Inflammatory macrophage (primary cell): ENCODE data around the gene CCDC171.

Source experiments
- DNase-seq, 2 donors: peaks; one replicate each; pipeline ENCODE4 v3.0.0-alpha.2; 2020 to 2022

Gene CCDC171

DNA sequence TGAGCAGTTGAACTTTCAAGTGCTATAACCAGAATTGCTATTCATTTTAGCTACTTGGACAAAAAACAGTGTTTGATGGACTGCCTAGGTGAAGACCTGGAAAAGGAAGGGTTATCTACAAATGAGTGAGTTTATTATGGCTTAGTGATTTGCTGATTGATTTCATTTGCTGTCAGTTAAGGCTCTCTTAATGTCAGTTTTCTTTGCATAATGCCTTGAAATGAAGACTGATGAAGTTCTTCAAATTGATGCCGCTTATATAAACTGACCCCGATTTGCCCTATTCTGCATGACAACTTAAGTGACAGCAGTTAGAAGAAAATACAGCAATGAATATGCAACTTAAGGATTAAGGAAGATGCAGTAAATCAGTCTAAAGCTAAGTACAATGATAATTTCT, 332.6 kb downstream of the CCDC171 start:
- no peak for DNase-seq

DNA sequence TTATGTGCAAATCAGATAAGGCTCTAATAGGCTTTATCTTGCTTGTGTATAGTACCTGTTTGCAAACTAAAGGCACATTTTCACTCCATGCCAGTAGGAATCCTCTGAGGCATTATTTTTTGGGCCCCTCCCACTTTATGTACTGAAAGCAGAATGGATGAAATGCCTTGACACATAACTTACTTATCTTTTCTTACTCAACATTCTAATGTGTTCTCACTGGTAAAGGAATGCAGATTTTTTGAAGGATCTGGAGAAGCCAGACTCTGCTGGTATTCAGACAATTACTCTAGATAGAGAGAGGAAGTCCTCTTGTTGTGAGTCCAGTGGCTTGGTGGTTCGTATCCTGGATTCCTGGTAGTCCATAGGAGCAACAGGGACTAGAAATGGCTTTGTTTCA, 336.7 kb downstream of the CCDC171 start:
- DNase-seq, result no peak

DNA sequence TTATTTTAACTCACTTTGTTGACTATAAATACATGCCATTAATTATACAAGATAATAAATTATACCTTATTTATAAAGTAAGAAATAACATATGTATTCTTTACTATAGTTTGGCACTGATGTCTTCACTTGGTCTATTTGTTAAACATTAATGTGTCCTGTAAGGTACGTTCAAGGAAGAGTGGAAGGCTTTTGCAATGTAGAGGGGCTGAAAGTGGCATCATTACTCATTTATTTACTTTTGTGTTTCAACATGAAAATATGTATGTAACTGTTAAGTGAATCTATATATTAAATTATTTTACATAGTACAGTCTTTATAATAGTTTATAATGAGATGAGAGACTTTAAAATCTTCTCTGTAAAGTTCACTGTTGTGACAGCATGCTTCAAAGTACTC, 348.7 kb downstream of the CCDC171 start:
- no peak for DNase-seq

DNA sequence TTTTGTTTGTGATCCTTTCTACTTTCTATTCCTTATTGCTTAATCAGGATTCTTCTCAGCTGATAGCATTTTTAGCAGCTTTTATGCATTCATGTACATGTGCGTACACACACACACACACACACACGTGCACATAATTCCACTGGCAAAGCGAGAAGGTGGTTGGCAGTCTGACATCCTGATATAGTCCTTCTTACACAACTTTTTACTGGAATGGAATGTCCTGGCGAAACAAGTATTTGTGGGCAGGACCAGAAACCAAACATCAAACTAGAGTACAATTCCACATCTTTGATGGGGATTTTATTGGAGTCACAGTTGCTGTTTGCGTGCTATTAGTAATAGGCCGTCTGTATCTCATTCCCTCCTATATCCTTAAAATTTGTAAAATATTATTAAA, 356.5 kb downstream of the CCDC171 start:
- no peak for DNase-seq

DNA sequence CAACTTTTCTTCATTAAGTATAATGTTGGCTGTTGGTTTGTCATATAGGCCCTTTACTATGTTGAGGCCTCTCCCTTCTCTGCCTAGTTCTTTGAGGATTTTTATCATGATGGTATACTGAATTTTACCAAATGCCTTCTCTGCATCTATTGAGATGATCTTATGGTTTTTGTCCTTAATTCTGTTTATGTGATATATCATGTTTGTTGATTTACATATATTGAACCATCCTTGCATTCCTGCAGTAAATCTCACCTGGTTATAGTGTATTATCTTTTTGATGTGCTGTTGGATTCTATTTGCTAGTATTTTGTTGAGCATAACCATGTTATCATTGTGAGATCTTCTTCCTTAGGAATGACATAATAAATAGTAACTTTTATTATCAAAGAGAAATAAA, 362.9 kb downstream of the CCDC171 start:
- no peak for DNase-seq

DNA sequence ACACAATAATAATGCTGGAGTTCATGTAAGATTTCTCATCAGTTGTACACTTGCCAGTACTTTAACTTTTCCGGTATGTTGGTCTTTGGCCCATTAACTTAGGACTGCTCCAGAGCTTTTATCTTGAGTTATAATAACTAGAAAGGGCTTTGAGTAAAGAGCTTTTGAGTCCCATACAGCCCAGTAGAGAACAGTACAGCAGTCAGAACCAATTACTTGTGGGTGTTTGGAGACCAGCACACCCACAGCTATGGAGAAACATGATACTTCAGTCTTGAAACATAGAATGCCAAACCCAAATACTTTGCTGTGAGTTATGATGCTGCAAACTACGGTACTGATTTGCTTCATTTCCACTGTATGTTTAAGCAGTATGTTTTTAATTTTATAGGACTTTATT, 374.3 kb downstream of the CCDC171 start:
- DNase-seq, result no peak

DNA sequence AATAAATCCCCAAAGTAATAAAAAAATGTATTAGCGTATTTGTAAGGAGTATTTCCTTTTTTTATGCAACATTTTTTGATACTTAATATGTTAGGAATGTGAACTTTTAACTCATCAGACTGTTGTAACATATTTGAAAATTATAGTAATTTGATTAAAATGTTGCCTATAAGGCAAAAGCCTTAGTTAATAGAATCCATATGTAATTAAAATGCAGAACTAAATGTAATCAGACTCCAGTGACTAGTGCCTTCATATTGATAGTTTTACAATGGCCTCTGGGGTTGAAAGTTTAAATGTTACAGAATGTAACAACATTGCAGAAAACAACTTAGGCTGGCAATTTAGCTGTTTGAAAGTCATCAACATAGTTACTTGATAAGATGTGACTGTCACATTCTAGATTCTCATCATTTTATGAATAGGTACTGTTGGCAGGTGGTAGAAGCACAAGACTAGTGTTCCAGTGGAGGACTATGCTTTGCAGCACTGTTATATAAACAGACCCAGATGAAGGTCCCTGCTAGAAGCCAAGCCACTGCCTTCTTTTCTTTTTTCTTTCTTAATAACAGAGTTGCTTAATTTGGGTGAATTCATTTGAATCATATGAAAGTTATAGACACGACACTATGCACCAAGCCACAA, 382.9 kb downstream of the CCDC171 start:
- no peak for DNase-seq

DNA sequence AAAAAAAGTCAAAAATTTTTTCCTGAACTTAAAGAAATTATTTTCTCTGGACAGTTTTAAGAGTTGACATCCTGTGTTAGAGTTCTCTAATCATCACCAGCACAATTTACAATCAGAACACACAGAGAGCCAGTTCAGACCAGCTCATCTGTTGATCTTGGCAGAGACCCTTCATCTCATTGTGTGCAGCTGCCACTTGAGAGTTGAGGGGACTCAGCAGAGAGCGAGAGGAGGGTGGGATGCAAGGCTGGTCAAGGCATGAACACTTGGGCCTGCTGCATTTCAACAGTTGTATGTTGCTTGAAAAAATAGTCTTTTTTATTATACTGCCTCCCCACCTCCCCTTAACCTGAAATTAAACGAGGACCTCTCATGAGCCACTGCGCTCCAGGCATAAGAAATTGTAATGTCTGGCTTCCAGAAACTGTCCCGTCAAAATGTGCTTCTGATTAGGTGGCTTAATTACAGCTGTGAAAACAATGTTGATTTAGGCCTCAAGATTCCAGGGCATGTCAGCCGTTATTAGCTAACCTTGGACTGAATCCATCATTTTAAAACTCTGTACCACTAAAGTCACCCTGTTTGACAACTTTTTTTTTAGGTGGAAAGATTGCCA, 383.6 kb downstream of the CCDC171 start:
- DNase-seq, result no peak

DNA sequence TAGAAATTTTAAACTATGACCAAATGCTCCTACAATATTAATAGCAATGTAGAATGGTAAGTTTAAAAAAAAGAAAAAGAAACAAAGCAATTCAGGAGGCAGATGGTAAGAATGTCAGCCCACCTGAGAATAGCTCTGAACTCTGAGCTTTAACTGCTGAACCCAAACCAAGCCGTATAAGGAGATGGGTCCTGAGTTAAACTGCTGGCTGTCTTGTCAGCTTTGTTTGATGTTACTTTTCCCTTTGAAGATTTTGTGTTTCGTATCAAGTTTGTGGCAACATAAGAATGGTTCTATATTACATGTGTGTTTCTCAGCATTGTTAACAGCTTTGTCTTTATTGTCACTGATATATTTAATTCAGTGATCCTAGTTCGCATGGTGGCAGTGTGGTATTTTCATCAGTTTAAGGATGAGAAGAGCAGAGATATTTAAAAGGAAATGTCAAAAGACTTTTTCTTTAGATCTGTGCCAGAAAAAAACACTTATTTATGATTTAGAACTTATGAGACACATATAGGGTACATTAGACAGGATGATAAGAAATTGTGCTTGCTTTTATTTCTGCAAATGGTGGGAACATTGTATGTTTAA, 390.1 kb downstream of the CCDC171 start:
- no peak for DNase-seq

DNA sequence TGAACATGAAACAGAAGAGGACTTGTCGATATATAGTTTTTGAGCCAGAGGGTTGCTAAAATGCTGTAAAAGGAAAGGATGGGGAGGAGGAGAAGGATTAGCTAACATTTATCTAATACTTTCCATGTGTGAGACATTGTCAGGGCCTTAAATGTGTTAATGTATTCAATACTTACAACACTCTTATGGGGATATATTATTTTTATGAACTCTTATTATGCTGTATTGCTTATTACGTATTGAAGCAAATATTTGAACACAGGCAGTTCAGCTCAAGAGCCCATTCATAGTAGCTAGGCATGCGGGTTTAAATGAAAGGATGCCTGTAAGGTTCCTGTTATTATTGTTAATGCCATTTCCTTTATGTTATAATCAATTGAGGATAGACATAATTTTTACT, 391.5 kb downstream of the CCDC171 start:
- no peak for DNase-seq

DNA sequence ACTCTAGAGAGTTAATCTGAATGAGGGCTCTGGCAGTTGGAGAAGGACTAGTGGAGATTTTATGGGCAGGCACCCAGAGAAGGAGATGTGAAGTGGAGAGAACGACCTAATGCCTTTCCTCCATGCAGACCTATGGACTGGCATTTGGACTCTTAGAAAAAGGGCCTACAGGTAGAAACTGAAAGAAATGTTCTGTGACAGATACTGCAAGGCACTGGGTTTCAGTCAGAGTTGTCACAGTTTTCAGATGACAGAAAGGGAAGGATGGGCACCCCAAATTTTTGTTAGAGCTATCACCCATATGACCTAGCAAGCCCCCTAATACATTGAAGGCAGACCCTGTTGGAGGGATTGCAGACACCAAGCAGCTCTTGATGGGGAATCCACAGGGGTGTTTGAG, 406.8 kb downstream of the CCDC171 start:
- no peak for DNase-seq

DNA sequence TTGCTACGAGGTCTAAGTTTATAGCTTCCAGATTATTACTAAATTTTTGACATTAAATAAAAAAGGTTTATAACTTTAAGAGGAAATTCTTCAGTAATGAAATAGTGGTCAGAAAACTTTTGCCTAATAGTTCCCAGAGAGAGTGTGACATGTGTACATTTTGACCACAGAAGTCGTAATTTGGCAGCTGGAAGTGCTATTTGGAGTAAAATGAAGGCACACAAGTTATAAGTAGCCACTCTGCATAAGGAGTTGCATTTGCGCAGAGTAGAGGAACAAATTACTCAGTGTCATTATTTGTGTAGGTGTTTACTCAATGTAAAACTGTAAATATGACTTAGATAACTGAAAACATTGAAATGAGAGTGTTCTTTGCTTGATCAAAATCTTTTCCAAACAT, 408.4 kb downstream of the CCDC171 start:
- no peak for DNase-seq

DNA sequence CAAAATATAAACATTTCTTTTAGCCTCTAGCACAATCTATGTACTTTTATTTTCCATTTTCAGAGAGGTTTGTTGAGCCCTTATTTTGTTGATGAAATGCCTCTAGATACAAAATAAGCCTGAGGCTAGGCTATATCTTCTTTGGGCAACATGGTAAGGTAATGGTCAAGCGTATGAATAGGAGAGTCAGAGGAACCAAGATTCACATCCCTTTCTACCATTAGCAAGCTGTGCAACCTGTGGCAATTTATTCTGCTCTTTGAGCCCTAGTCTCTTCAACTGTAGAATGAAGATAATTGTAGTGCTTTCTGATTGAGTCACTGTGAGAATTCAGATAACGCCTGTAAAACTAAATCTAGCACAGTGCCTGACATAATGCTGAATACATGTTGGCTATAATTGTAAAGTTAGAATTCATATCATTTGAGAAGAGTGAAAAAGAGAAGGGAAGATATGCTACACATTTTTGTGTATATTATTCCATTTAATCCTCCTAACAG, 412.5 kb downstream of the CCDC171 start:
- no peak for DNase-seq

DNA sequence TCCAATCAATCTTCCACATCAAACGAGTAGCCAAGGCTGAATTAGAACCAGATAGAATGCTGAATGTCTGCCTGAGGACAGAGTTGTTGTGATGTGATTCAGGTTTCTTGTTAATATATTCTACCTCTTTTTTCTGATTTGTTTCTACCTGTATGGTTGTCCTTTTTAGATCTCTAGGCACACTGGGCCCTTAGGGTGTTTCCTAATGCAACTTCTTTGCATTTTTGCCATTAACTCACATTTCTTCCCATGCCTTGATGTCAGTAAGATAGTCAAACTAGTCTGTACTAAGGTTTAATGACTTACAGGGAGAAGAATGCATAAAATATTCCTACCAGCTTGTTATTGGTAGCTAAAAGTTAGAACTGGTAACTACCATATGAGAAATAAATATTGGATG, 413.6 kb downstream of the CCDC171 start:
- no peak for DNase-seq

DNA sequence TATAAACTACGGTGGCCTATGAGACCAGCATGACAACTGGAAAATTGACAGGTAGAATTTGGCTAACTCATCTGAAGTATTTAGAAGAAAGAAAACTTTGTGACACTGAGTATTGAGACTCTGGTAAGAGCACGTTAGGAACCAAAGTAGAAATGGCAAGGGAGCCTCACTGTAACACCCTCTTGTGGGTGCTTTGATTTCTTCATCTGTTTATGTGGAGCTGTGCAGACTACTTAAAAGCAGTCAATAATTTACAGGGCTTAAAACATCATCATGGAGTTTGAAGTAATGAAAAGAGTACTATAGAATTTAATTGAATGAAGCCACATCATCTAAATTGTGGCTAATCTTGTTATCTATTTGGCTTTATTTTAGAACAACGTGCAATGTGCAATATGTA, 414.2 kb downstream of the CCDC171 start:
- no peak for DNase-seq

DNA sequence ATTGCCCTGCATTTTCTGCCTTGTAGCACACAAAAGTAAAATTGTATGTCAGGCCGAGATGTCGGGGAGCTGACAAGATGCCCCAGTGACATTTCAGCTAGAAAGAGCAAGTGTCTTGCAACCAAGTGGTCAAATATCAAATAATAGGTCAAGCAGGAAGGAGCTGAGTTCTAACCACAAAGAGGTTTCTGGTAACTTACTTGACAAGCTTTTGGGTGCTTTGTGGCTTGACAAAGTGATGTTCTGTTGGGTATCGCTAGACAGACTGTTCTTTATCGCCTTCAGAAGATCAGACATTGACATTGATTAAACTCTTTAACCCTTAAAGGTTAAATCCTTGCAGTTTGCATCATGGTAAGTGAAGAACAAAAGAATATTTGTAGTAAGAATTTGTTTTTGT, 419.9 kb downstream of the CCDC171 start:
- DNase-seq, result no peak

DNA sequence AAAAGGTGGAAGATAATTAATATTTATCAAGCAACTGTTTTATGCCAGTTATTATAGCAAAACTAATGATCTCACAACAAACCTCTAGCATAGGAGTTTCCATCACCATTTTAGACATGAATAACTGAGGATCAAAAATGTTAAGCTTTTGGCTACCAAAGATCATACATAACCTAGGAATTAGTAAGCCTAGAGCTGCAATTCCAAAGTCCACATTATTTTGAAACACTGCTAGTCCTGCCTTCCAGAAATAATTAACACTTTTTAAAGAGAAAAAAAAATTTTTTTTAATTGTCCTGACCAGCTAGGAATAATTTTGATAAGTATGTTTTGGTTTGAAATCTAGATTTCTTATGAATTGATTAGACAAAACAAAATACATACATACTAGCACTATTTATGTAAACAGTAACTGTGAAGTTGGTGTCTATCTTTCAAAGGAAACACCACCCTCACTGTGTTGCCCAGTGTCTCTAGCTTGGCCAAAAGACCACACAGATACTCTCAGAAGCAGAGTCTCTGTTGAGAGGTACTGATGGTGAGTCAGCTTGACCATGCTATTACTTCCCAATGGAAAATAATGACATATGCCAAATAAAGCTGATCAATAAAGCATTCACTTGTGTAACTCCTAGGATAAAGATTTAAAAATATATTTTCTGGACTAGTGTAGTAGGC, 422.4 kb downstream of the CCDC171 start:
- no peak for DNase-seq

DNA sequence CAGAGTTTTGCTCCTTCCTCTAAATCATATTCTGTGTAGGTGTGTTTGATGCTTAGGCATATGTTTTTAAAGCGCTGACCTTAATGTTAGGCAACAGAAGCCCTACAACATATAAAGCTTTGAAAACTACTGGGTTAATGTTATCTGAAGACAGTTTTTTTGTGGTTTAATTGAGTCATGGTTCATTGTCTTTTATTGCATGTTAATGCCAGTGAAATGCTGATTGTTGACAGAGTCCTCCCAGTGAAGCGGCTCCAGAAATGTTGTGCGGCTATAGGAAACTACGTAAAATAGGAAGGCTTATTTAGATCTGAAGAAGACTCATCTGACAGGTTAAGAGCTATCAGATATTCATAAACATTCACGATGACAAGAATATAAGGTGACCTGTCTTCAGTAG, 424.6 kb downstream of the CCDC171 start:
- no peak for DNase-seq

DNA sequence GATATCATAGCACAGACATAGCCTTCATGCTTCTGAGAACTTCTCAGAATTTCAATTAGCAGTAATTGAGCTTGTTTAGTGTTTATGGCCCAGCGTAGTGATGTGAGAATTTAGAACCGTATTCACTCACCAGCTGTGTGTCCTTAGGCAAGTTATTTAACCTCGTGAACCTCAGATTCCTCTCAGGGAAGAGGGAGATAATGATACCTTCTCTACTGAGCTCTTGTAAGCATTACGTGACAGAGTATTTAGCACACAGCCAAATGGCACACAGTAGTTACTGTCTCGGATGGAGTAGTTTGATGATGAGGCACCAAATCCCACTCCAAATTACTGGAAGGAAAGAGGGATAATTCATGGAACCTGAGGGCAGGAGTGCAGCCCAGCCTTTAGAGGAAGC, 429.3 kb downstream of the CCDC171 start:
- no peak for DNase-seq

DNA sequence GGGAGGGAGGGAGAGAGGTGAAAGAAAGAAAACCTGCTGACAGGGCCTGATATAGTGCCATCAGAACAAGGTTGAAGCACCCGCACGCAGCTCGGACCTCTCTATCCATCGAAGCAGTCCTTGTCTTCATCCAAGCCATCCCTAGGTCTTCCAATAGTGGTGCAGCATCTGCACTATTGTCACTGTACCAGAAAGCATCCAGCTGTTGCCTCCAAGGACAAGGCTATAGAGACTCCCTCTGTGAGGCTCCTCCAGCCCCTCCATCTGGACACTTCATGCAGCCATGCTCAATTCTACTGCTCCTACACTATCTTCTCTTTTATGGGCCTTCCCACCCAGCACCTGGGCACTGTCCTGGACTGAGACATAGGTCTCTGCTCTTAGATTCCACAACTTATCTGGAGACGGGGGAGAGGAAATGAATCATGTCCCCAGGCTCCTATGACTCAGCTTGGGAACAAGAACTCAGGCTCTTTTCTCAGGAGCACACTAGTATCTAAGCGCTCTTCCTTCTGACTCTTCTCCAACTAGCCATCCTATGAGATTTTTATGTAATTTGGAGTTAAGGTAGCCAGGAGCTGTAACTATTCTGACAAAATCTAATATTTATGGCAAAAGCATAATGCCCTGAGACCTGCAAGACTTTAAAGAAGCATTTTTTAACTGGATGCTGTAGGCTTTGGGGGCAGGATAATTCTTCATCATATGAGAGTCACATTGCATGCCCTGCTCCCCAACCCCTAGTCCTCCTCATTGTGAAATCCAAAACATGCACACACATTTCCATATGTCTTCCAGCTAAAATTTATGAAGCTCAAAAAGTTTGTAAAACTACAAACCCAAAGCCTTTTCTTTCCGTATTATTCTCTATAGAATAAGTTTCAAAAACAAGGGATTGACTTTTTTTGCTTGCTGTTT, 446.8 kb downstream of the CCDC171 start:
- no peak for DNase-seq

DNA sequence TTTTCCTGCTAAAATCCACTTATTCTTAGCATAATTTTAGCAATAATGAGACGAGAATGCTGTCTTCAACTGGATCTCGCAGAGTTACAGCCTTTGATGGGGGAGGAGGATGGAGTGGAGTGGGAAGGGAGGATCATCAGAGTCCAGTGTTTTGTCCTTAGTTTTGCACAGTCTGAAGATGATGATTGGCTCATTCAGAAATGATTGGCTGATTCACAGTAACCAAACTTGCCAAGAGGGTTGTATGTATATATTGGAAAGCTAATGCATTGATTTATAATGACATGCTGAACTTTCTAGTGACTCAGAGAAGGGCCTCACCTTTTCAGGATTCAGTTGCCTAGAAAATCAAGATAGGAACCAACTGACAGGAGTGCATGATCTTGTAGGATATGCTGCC, 448.0 kb downstream of the CCDC171 start:
- DNase-seq, result no peak

DNA sequence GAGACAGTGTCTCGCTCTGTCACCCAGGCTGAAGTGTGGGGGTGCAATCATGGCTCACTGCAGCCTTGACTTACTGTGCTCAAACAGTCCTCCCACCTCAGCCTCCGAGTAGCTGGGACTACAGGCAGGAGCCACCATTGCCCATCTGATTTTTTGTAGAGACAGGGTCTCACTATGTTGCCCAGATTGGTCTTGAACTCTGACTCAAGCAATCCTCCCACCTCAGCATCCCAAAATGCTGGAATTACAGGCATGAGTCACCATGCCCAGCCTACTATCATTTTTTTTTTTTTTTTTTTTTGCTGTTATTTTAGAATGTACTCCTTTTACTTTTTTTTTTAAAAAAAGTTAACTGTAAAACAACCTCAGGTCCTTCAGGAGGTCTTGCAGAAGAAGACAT, 449.0 kb downstream of the CCDC171 start:
- DNase-seq, result no peak

DNA sequence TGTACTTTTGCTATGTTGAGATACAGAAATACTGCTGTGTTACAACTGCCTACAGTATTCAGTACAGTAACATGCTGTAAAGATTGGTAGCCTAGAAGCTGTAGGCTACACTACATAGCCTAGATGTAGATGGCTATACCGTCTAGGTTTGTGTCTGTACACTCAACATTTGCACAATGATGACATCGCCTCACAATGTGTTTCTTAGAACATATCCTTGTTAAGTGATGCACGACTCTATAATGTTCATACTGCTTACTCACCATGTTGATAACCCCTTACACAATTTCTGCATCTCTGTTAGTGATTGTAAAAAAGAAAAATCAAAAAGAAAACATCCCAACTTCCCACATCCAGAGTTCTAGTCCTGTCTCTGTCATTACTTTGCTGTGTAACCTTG, 450.0 kb downstream of the CCDC171 start:
- DNase-seq, result no peak
